ENCODE data around the gene REPS2.

DNA sequence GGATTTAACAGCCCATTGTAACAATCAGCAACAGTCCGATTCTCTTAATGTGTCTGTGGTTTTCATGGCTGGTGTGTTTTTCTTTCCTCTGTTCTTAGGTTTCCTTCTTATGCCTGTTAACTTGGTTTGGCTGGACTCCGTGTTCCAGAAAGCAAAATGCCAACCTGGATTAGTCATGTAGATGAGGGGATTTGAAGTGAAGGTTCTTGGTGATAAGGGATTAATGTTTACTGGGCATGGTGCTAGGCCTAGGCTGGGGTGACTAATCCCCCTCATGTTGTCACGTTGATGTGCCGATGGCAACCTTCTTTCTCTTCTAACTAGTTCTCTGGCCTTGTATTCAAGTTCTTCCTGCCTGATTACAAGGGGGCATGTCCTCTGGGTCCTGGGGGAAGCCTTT lies 85.9 kb downstream of the REPS2 start:
- TF ChIP-seq CTCF (IDR thresholded peaks at IDR 0.05) (no peak), POLR2AphosphoS5 (IDR thresholded peaks at IDR 0.05; ENCODE audit: low read depth, low read length) (no peak), SIN3A (IDR thresholded peaks at IDR 0.05; ENCODE audit: borderline replicate concordance, insufficient read depth, low read depth, low read length) (no peak), TCF7L2 (IDR thresholded peaks at IDR 0.05; ENCODE audit: low read depth, low read length) (no peak)
- TF ChIP-seq, protein P1, sequence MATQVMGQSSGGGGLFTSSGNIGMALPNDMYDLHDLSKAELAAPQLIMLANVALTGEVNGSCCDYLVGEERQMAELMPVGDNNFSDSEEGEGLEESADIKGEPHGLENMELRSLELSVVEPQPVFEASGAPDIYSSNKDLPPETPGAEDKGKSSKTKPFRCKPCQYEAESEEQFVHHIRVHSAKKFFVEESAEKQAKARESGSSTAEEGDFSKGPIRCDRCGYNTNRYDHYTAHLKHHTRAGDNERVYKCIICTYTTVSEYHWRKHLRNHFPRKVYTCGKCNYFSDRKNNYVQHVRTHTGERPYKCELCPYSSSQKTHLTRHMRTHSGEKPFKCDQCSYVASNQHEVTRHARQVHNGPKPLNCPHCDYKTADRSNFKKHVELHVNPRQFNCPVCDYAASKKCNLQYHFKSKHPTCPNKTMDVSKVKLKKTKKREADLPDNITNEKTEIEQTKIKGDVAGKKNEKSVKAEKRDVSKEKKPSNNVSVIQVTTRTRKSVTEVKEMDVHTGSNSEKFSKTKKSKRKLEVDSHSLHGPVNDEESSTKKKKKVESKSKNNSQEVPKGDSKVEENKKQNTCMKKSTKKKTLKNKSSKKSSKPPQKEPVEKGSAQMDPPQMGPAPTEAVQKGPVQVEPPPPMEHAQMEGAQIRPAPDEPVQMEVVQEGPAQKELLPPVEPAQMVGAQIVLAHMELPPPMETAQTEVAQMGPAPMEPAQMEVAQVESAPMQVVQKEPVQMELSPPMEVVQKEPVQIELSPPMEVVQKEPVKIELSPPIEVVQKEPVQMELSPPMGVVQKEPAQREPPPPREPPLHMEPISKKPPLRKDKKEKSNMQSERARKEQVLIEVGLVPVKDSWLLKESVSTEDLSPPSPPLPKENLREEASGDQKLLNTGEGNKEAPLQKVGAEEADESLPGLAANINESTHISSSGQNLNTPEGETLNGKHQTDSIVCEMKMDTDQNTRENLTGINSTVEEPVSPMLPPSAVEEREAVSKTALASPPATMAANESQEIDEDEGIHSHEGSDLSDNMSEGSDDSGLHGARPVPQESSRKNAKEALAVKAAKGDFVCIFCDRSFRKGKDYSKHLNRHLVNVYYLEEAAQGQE (IDR thresholded peaks at IDR 0.05; ENCODE audit: insufficient read depth in 1 of 2, low read depth in 2 of 2, low read length in 1 of 2), result no peak

Data from Panc1 (cell line).